ENCODE results near the gene CENPE.

GRCh38 chr4:103073792-103074438 is 124.2 kb downstream of the CENPE start:
- TF ChIP-seq CTCF (IDR thresholded peaks at IDR 0.05) (no peak), POLR2A (IDR thresholded peaks at IDR 0.05) (no peak)

Data from uterus (tissue), 2 donors.